ENCODE measurements around the gene MRPL3.

Gene MRPL3

GRCh38 chr3:131502530-131503319 is at the start of gene MRPL3:
TSS of gene MRPL3 (minus strand) at chr3:131502971. CDS start at chr3:131502821, 150 bp downstream.
- DNase-seq = peak; percentile 87

- no peak for DNase-seq
These were observed 49.0 kb upstream of the MRPL3 start for GRCh38 chr3:131551761-131552160.

- no peak for DNase-seq
These were observed 48.0 kb upstream of the MRPL3 start for GRCh38 chr3:131550562-131551465.

- DNase-seq = no peak
These were observed 46.6 kb upstream of the MRPL3 start for GRCh38 chr3:131549340-131549739.

- DNase-seq = no peak
These were observed 44.8 kb upstream of the MRPL3 start for GRCh38 chr3:131547585-131547984.

GRCh38 chr3:131546441-131546840 is 43.7 kb upstream of the MRPL3 start:
- DNase-seq = no peak

- DNase-seq = no peak
These were observed 41.8 kb upstream of the MRPL3 start for GRCh38 chr3:131544557-131544956.

GRCh38 chr3:131543714-131544113 is 40.9 kb upstream of the MRPL3 start:
- peak; percentile 59 for DNase-seq

- no peak for DNase-seq
These were observed 38.5 kb upstream of the MRPL3 start for GRCh38 chr3:131541288-131541687.

GRCh38 chr3:131540821-131541220 is 38.0 kb upstream of the MRPL3 start:
- no peak for DNase-seq

- DNase-seq = no peak
These were observed 37.4 kb upstream of the MRPL3 start for GRCh38 chr3:131540143-131540542.

- DNase-seq = no peak
These were observed 36.2 kb upstream of the MRPL3 start for GRCh38 chr3:131538968-131539367.

- no peak for DNase-seq
These were observed 34.8 kb upstream of the MRPL3 start for GRCh38 chr3:131537531-131537930.

- DNase-seq = no peak
These were observed 32.8 kb upstream of the MRPL3 start for GRCh38 chr3:131535596-131535995.

GRCh38 chr3:131535131-131535530 is 32.4 kb upstream of the MRPL3 start:
- DNase-seq = no peak

- DNase-seq = no peak
These were observed 29.9 kb upstream of the MRPL3 start for GRCh38 chr3:131532645-131533044.

GRCh38 chr3:131530843-131531242 is 28.1 kb upstream of the MRPL3 start:
- no peak for DNase-seq

GRCh38 chr3:131530388-131530787 is 27.6 kb upstream of the MRPL3 start:
- DNase-seq = no peak

- peak; percentile 80 for DNase-seq
These were observed 24.1 kb upstream of the MRPL3 start for GRCh38 chr3:131526801-131527347.

GRCh38 chr3:131518680-131519079 is 15.9 kb upstream of the MRPL3 start:
- DNase-seq = no peak

- no peak for DNase-seq
These were observed 2.6 kb upstream of the MRPL3 start for GRCh38 chr3:131505421-131505820.

GRCh38 chr3:131503320-131503635 is 507 bp upstream of the MRPL3 start:
- no peak for DNase-seq

GRCh38 chr3:131501949-131502348 is 822 bp downstream of the MRPL3 start:
- no peak for DNase-seq

GRCh38 chr3:131494706-131495105 is 8.1 kb downstream of the MRPL3 start:
- no peak for DNase-seq
